ENCODE data around the gene RNF17.
"Not testable (repeated sequence)": the region's sequence is repeated elsewhere in the genome, so short reads cannot be mapped to it uniquely, and the experiment has no call there.

RNF17 gene

DNA sequence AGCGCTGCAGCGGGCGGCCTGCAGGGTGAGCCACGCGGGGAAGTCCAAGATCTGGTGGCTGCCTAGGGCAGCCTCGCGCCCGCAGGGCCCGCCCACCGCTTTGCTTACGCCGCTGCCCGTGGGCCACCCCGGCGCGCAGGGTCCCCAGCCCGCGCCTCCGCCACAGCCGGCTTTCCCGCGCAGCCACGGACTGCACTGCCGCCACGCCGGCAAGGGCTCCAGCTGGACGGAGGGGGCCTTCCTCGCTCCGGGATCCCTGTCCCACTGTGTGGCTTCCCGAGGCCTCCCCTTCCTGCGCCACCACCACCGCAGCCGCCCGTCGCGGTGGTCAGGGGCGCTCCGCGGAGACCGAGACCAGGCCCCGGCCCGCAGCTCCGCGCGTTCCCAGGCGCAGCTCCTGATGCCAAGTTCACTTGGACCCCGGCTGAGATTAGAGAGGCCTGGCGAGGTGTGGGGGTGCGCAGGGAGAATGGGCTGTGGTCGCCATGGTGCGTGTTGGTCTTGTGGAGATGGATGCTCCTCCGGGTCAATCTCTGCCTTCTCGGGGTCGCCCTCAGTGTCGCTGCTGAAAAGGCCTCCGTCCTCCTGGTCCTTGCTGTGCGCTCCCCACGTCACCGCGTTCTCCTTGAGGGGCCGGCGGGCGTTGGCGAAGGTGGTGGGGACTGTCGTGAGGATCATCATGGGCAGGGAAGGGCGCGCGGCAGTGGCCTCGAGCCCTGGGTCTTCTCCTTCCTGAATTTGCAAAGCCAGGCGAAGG is 17.9 kb upstream of the RNF17 start:
- DNase-seq: no peak

DNA sequence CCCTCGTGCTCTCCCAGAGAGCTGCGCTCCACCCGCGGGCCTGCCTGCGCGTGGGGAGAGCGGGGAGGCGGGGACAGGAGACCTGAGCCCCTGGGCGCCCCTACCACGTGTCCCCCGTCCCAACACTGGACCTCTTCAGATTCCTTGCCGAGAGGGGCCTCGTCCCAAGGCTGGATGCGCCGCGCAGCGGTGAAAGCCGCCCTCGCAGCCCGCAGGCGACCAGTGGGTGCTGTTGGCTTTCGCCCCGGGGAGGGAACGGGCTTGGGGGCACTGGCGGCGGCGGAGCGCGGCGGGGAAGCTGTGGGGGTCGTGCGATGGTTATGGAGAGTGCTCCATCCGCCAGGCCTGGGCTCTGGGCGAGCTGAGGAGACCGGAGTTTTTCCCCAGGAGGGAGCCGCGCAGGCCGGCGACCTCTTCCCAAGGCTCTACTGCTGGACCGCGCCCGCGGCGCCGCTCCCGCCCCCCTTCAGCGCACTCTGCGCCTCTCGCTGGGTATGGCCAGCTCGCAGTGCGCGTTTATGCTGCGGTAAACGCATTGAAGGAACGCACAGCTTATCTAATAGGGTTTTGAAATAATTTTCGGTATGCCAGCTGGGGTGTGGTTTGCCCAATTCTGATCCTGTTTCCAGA is 17.2 kb upstream of the RNF17 start:
- no peak for DNase-seq

DNA sequence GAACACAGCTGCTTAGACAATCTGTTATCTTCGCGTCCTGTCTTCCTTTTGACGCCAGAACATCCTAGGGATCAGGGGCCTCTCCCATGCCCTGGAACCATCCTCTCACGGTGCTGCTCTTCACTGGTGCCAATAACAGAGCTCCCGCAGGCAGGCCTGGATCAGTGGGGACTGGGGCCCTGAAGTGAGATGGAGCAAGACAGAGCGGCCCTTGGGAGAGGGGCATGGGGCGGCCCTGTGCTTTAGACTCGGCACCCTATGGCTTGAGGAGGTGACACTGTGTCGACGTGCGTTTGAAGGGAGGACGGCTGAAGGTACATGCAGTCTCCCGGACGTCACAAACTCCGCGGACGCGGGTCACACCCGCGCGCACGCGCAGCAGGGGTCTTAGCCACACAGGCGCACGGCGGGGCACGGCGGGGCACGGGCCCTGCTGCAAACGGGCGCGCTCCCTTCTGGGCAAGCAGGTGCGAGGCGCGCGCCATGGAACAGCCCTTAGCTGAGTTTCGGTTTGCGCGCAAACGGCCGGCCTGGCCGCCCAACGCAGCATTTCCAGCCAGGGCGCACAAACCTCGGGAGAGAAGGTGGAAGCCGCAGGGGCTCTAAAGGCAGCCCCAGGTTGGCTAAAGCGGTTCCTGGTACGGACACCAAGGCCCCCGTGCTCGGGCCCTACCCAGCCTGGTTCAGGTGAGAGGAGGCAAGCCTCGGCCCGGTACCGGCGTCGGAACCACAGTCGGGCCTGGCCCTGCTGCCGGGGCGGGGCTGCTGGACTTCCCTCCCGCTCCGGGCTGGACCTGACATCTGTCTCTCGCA is 16.5 kb upstream of the RNF17 start:
- DNase-seq: no peak

DNA sequence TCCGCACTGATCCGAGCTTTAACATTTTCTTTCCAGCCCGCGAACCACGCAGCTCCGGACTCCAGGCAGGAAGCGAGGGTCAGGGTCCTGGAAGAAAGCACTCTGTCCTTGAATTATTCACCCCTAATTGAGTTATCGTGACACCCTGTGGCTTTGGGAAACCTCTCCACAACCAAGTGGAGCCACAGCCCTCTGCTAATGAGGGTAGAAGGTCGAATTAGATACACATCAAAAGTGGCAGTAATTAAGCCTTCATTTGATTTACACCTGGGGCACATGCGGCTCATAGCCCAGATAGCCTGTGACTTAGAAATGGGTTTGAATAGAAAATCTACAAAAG is 15.9 kb upstream of the RNF17 start:
- no peak for DNase-seq

DNA sequence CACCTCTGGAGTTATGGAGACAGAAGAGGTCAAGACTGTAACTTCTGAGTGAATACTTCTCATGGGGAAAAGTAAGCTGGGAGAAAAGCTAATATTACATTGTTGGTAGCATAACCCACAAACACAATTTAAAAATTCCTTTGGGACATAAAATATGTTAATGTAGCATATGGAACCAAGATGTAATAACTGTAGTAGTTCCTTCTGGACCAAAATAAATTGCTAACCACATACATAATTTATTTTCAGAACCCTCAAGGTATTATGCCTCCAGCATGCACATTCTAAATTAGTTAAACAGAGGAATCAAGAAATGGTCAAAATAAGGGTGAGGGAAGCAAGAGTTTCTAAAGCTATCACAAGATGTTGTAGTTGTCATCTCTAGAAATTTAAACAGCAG is 4.8 kb upstream of the RNF17 start:
- DNase-seq: no peak

DNA sequence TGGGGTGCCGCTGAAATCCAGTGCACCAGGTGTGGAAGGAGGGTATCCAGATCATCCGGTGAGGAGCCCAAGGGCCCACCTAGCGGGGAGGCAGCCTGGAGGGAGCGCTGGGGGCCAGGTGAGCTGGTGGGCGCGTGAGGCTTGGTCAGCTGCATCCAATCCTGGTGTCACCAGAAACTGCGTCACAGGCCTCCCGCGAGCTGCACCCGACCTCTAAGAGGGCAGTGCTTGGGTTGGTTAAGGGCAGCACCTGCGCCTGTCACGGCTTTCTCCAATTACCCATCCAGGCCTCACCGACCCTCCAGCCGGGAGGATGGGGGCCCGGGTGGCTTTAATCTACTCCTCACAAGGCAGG is 284 bp downstream of the RNF17 start:
- no peak for DNase-seq

DNA sequence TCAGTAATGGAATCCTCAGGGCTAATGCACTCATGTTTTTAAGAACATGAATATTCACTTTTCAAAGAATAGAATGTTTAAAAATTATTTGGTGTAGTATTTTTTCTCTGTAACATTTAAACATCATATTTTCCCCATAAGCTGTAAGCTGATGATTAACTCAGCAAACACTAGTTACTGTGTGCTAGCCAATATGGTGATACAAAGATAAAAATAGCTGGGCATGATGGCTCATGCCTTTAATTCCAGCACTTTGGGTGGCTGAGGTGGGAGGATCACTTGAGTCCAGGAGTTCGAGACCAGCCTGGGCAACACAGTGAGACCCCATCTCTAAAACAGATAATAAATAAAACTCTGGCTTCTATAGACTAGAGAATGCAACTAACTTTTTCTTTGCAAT is 13.2 kb downstream of the RNF17 start:
- DNase-seq: no peak

DNA sequence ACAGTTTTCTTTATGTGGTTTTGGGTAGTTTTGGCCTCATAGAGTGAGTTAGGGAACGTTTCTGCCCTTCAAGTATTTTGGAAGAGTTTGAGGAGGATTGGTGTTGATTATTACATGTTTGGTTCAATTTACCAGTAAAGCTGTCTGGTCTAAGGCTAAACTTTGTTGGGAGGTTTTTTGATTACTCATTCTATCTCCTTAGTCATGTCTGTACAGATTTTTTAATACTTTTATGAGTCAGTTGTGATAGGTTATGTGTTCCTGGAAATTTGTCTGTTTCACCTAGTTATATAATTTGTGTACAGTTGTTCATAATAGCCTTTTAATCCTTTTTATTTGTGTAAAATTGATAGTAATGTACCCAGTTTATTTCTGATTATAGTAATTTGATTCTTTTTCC is 20.4 kb downstream of the RNF17 start:
- DNase-seq: no peak

DNA sequence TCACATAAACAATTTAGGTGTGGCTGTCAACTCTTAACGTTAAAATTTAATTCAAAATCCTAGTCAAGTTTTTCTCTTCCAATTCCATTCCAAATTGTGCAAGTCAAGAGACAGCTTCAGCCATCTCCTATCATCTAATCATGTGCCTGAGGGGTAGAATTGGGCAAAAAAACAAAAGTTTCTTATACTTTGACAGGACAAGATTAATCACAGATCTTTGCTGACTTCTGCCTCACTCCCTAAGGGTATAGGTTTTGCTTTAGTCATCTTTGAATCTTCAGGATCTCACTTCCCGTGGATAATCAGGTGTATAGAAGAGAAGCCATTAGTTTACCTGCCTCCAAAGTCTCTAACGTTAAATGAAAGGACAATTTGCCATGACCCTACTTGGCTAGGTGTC is 24.6 kb downstream of the RNF17 start:
- DNase-seq: no peak

DNA sequence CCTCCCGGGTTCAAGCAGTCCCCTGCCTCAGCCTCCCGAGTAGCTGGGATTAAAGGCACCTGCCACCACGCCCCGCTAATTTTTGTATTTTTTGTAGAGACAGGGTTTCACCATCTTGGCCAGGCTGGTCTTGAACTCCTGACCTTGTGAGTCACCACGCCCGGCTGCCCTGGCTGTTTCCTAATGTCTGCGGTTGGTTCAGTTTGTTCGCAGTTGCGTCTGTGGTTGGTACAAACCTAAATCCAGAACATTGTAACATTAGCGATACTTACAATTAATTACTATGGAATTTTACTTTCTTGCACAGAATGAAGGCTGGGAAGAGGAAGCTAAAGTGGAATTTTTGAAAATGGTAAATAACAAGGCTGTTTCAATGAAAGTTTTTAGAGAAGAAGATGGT is 38.1 kb downstream of the RNF17 start:
- no peak for DNase-seq

DNA sequence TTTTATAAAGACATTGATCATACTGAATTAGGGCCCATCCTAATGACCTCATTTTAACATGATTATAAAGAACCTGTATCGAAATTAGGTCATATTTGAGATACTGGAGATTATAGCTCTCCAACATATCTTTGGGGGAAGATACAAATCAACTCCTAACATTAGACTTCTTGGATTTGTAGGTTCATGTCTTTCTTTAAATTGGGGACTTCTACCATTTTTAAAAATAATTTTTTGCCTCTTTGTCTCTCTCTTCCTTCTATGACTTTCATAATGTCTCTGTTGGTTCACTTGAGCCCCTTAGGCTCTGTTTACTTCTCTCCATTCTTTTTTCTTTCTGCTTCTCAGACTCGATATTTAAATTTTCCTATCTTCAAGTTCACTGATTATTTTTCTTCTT is 57.2 kb downstream of the RNF17 start:
- no peak for DNase-seq

DNA sequence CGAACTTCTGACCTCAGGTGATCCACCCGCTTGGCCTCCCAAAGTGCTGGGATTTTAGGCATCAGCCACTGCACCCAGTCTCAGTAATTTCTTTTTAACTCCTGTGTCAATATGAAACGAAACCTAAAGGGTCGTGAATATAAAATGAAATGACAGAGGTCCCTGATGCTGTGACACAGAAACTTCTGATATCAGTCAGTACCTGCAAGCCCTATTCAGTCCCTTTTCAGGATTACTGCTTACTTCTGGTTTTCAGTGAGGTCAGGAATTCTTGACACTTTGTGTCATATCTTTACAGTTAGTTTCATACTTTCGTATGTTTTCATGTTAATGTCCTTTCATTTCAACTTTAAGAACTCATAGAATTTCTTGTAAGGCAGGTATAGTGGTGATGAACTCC is 58.7 kb downstream of the RNF17 start:
- DNase-seq: no peak

DNA sequence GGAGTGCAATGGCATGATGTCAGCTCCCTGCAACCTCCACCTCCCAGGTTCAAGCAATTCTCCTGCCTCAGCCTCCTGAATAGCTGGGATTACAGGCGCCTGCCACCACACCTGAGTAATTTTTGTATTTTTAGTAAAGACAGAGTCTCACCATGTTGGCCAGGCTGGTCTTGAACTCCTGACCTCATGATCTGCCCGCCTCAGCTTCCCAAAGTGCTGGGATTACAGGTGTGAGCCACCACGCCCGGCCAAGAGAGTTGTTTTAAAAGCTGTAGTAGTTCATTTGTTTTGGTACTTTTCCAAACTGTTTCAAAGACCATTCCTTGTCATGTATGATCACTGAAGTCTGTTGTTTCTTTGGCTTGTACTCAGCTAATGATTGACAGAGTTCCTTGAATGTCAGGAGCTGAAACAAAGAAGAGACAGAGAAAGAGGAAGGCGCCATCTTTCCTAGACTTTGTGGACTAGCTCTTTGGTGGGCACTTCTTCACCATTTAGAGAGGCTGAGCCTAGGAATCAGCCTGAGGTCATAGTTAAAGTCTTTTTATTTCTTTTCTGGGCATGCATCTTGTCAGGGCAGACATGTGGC is 59.2 kb downstream of the RNF17 start:
- DNase-seq: not testable (repeated sequence)

DNA sequence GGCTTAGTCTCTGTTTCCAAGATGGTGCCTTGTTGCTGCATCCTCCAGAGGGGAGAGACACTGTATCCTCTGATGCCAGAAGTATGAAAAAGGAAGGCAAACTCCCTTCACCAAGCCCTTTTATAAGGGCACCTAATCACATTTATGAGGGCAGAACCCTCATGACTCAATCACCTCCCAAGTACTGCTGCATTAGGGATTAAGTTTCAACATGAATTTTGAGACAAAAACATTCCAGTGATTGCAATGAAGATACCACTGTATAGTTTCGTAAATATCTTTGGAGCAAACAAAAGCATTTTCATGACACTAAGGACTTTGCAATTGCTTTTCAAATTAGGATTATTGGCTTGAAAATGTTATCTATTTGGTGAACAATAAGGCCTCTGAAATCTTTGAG is 63.8 kb downstream of the RNF17 start:
- DNase-seq: no peak

DNA sequence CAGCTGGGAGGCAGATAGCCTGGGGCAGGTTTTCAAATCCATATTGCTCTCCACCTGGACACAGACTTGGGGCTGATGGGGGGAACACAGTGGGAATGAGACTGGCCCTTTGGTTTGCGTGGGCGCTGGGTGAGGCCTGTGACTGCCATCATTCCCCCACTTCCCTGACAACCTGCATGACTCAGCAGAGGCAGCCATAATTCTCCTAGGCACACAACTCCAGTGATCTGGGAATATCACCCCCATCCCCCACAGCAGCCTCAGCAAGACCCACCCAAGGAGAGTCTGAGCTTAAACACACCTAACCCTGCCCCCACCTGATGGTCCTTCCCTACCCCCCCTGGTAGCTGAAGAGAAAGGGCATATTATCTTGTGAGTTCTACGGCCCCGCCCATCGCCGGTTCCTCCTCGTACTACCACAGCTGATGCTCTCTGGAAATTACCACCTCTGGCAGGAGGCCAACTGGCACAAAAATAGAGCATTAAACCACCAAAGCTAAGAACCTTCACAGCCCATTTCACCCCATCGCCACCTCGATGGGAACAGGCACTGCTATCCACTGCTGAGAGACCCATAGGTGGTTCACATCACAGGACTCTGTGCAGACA is 71.0 kb downstream of the RNF17 start:
- DNase-seq: no peak

DNA sequence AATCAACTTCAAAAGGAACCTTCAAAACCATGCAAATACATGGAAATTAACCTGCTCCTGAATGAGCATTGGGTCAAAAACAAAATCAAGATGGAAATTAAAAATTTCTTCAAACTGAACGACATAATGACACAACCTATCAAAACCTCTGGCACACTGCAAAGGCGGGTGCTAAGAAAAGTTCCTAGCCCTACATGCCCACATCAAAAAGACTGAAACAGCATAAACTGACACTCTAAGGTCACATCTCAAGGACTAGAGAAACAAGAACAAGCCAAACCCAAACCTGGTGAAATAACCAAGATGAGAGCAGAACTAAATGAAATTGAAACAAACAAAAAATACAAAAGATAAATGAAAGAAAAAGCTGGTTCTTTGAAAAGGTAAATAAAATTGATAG is 73.6 kb downstream of the RNF17 start:
- not testable (repeated sequence) for DNase-seq

DNA sequence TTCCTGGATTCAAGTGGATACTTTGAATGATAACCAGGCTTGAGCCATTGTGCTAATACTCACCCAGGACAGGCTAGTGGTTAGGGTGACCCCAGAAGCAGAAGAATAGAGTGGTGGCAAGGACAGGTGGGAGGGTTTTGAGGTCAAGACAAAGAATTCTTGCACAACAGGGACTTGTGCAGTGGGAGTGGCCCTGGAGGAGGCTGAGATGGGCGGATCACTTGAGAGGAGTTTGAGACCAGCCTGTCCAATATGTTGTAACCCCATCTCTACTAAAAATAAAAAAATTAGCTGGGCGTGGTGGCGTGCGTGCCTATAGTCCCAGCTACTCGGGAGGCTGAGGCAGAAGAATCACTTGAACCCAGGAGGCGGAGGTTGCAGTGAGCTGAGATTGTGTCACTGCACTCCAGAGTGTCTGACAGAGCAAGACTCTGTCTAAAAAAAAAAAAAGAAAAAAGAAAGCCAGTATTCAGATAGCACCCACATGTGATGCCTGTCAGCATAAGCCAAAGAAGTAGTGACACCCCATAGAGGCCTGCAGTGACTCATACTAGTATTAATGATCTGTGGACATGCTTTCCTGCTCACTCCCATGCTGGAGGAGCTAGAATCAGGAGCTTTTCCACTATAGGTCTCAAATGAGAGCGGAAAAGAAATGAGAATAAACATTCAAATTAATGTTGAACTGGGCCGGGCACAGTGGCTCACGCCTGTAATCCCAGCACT is 78.7 kb downstream of the RNF17 start:
- DNase-seq: peak; percentile 6

DNA sequence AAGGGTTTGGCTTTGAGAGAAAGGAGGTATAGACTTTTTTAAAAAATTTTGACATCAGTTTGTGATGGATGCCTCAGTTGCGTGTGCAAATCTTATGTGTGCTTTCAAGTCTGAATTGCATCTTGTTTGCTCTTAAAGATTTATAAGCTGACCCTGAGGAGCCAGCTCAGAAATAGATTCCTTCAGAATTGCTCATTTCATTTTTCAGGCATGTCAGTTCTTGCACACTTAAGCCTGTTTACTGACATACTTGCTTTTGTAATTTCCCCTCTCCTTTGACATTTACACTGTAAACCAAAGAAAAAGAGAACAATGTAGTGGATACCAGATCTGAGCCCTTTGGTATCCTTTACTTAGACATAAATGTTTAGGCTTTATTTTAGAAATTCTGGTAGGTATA is 87.6 kb downstream of the RNF17 start:
- DNase-seq: peak; percentile 22

DNA sequence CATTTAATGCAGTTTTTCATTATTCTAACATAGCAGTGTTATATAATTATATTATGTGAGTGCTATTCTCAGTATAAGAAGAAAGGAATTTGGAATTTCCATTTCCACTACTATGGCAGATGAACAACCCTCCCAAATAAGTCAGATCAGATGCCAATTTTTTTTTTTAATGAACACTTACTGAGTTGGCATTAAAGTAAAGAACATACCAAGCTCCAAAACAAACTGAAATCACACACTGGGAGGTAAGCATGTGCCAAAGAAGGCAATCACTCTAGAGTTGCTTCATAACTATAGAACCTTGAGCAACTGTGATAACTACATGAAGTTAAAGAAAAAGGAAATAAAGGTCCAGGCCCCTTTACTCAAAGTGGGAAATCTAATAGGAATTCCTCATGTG is 90.3 kb downstream of the RNF17 start:
- no peak for DNase-seq

DNA sequence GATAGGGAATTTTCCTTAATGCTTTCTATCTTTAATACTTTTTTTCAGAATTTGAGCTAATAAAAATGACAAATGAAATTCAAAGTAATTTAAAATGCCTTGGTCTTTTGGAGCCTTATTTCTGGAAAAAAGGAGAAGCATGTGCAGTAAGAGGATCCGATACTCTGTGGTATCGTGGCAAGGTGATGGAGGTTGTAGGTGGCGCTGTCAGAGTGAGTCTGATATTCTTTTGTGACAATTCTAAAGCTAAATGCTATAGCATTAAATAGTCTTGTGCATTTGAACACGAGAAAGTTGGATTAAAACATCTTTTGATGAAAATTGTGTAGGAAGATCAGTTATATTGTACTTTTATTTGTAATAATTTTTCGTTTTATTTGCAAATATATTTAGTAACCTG is 95.0 kb downstream of the RNF17 start:
- no peak for DNase-seq

DNA sequence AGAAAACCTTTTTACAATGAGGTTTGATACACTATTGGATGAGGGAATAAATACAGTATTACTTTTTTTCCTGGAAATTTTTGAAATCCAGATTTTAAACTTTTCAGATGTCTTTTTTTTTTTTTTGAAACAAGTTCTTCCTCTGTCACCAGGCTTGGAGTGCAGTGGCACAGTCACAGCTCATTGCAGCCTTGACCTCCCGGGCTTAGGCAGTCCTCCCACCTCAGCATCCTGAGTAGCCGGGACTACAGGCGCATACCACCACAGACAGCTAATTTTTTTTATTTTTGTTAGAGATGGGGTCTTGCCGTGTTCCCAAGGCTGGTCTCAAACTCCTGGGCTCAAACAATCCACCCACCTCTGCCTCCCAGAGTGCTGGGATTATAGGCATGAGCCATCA is 96.8 kb downstream of the RNF17 start:
- DNase-seq: no peak

DNA sequence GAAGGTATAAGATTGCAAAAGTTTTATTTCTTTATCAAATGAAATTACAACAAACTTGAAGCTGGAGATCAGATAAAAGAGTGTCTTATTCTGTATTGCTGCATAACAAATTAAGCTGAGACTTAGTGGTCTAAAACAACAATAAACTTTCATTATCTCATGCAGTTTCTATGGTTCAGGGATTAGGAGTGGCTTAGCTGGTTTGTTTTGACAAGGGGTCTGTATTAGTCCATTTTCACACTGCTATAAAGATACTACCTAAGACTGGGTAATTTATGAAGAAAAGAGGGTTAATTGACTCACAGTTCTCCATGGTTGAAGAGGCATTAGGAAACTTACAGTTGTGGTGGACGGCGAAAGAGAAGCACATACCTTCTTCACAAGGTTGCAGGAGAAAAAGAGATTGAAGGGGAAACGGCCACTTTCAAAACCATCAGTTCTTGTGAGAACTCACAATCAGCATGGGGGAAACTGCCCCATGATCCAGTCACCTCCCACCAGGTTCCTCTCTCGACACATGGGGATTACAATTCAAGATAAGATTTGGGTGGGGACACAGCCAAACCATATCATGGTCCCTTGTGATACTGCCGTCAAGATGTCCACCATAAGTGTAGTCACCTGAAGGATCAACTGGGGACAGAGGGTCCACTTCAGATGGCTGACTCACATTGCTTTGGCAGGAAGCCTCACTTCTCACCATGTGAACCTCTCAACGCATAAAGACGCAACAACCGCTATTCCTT is 97.8 kb downstream of the RNF17 start:
- no peak for DNase-seq
